ENCODE results near the gene ST8SIA5. TPM values are rescaled to one million over a fixed set of nuclear protein-coding genes. Genes with fewer than 3 reads are reported as not detected.

ST8SIA5 gene
- total RNA-seq, 2 experiments from 2014 or later: not detected

DNA sequence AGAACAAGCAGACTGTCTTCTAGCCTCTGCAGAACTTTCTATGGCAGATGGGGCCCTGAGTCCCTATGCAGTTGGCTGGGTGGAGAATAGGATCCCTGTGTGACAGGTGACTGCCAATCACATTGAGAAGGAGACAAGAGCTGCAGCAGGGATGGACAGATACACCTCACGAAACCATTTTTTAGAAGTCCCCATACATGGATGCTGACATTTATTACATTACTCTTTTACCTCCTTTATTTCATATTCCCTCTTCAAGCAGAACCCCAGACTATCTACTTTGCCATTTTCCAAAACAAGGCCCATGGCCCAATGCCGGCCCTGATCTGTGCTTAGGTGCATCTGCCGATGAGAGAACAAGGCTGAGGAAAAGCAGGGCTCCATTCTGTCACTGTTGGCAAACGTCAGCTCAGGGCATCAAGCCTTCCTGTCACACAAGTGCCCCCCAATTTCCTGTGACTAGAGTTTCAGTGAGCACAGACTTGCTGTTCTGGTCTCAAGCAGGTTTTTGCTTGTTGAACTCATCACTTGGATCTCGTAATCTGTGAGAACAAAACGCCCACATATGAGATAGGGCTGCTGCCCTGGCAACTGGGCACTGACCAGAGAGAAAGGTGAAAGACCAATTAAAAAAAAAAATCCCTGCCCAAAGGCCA is 135.6 kb downstream of the ST8SIA5 start:
- Mint-ChIP-seq H3K4me1 (peaks cover 33% of the 10 kb centered on the region), H3K4me3 (no peak overlapping the region), H3K9me3 (no peaks in the 10 kb centered on the region), H3K36me3 (ENCODE audit: low read depth) (no peaks in the 10 kb centered on the region), H3K27me3 (peaks cover 7% of the 10 kb centered on the region), H3K27ac (no peak overlapping the region)
- ChIA-PET CTCF (interaction anchor here (1.0 kb wide), 1 partner anchor 37 kb away, joined by 3 read pairs; no protein-coding TSS in a partner anchor), POLR2A (no interaction called here)
- DNase-seq: no peak

DNA sequence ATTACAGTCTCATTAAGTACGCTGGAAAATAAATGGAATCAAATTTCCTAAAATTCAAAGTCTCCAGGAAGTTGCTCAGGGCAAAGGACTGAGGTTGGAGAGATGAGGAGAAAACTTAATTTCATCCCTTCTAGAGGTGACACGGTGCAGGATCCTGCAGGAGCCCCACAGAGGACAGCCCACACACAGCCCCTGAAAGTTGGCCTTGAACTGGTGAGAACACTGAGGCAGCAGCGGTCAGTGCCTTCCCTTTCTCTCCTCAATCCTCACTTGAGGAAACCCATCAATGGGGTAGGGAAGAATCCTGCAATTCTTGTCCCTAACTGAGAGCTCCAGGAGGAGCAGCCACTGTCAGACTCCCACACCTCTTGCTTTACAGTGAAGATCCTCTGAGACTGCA is 137.3 kb downstream of the ST8SIA5 start:
- H3K4me3 Mint-ChIP-seq: no peak overlapping the region
- DNase-seq: no peak
- ChIA-PET POLR2A (no interaction called here), CTCF (no interaction called here)
- no peaks in the 10 kb centered on the region for H3K9me3 Mint-ChIP-seq
- H3K27ac Mint-ChIP-seq: no peak overlapping the region
- no peaks in the 10 kb centered on the region for H3K36me3 Mint-ChIP-seq (ENCODE audit: low read depth)
- peaks cover 9% of the 10 kb centered on the region for H3K27me3 Mint-ChIP-seq
- H3K4me1 Mint-ChIP-seq: peaks cover 29% of the 10 kb centered on the region

Other genes starting within 250 kb of the ST8SIA5 start
- gene LOXHD1, start 99.8 kb downstream of the ST8SIA5 start, total RNA-seq: not detected
- gene PIAS2, start 160.5 kb upstream of the ST8SIA5 start, total RNA-seq: 10 to 100 TPM; 20.3 to 21.3 TPM
- gene KATNAL2, start 160.5 kb upstream of the ST8SIA5 start, total RNA-seq: under 1 TPM; 0.35 to 0.55 TPM